ENCODE measurements around the gene FOXD4L3.
"Not testable (repeated sequence)": the region's sequence is repeated elsewhere in the genome, so short reads cannot be mapped to it uniquely, and the experiment has no call there.

FOXD4L3 gene

GRCh38 chr9:68351689-68352088 is 49.0 kb downstream of the FOXD4L3 start:
- not testable (repeated sequence) for DNase-seq (ENCODE audit: low read depth)

Measured in non-pigmented ciliary epithelial cell (primary cell).